Suprapubic skin (tissue), 4 donors: ENCODE data around the gene ZNF608. TPM values are rescaled to one million over a fixed set of nuclear protein-coding genes. Genes with fewer than 3 reads are reported as not detected.
A peak's percentile ranks its signal among the peaks of the same experiment; 100 is the strongest.

Experiments
- DNase-seq, 2 donors: peaks; one replicate each; pipeline ENCODE4 v3.0.0-alpha.2; 2019; ENCODE audit warnings: low spot score in 2 of 2
- H3K27ac ChIP-seq: fragments of 200-600 bp; sonication (generic); one replicate; pipeline ENCODE4 v1.5.1; 2019
- H3K27me3 ChIP-seq: fragments of 200-600 bp; sonication (generic); one replicate; pipeline ENCODE4 v1.5.1; 2019
- H3K36me3 ChIP-seq: fragments of 200-600 bp; sonication (generic); one replicate; pipeline ENCODE4 v1.5.1; 2019
- H3K4me1 ChIP-seq: fragments of 200-600 bp; sonication (generic); one replicate; pipeline ENCODE4 v1.5.1; 2019
- H3K4me3 ChIP-seq: fragments of 200-600 bp; sonication (generic); one replicate; pipeline ENCODE4 v1.5.1; 2019; ENCODE audit warnings: mild to moderate bottlenecking
- H3K9me3 ChIP-seq: fragments of 200-600 bp; sonication (generic); one replicate; pipeline ENCODE4 v1.5.1; 2019
- EP300 ChIP-seq: sonication (generic); formaldehyde crosslinking; IDR thresholded peaks from one replicate; pipeline ENCODE4 v1.6.1; 2017; ENCODE audit warnings: antibody characterized with exemption
- POLR2A ChIP-seq, 2 donors: fragments of 450-650 bp; IDR thresholded peaks; one replicate each; pipeline ENCODE4 v1.6.1; 2017; ENCODE audit warnings: antibody characterized with exemption in 2 of 2, mild to moderate bottlenecking in 2 of 2, moderate library complexity in 2 of 2
- POLR2AphosphoS5 ChIP-seq, 3 donors: sonication (generic); formaldehyde crosslinking; IDR thresholded peaks; one replicate each; pipeline ENCODE4 v1.6.1; 2017; ENCODE audit warnings: antibody characterized with exemption in 3 of 3
- WGBS: methylation state at CpG from one replicate; pipeline ENCODE4 v1.1.5; 2018; 5-methylcytosine and 5-hydroxymethylcytosine counted together
- total RNA-seq, 4 donors: library from RNA; depleted of rRNA; stranded (reverse); fragments of >200 nt; gene quantifications; one replicate each; pipeline ENCODE4 v1.1.0, GENCODE V29; 2016
- TF ChIP-seq, protein P1 (sequence below), 2 donors: fragments of 200-600 bp in 1 of 2; fragments of 450-650 bp in 1 of 2; sonication (generic) in 1 of 2; IDR thresholded peaks; one replicate each; pipeline ENCODE4 v1.5.1; 2016 to 2019; ENCODE audit warnings: antibody characterized with exemption in 2 of 2, mild to moderate bottlenecking in 1 of 2, moderate library complexity in 1 of 2

The ZNF608 gene
- total RNA-seq, 4 donors from 2014 or later, result 3.9 to 11.9 (median 9.1) TPM

DNA sequence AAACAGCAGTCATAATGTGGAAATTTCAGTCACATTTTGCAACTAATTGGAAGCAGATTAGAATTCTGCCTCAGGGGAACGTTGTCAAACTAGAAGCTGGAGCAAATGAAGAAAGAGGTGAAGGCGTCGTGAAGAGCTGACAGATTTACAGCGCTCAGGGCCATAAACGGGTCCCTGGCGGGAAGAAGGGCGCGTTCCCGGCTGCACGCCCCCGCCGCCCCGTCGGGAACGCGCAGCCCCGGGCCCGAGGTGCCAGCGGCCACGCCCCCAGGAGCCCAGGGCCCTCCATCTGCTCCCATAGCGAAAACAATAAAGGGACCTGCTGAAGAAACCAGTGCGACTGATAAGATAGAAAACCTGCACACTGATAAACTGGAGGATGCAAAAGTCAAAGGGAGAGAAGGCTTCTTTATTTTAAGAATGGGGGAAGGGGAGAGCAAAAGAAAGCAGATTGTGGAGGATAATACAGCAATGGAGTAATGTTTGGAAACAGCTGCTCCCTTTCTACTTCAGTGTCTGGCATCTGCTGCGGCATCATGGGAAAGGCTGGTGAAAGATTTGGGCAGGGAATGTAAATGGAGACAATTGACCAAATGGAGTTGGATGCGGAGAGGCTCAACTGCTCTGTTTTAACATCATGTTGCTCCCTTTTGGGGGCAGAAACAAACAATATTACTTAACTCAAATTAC lies 11.1 kb downstream of the ZNF608 start:
- Histone ChIP-seq H3K27ac (peak overlapping the region; percentile 30), H3K4me1 (peaks cover 39% of the 10 kb centered on the region), H3K9me3 (no peaks in the 10 kb centered on the region), H3K27me3 (peaks cover 5% of the 10 kb centered on the region), H3K4me3 (peak overlapping the region; percentile 43), H3K36me3 (no peaks in the 10 kb centered on the region)
- 10% methylated on average over 24 of the region's 24 CpGs for WGBS
- no peak for DNase-seq
- TF ChIP-seq POLR2AphosphoS5 (IDR thresholded peaks at IDR 0.05), result peak in 1 of 3 donors; percentile 80
- TF ChIP-seq POLR2A (IDR thresholded peaks at IDR 0.05), result no peak

DNA sequence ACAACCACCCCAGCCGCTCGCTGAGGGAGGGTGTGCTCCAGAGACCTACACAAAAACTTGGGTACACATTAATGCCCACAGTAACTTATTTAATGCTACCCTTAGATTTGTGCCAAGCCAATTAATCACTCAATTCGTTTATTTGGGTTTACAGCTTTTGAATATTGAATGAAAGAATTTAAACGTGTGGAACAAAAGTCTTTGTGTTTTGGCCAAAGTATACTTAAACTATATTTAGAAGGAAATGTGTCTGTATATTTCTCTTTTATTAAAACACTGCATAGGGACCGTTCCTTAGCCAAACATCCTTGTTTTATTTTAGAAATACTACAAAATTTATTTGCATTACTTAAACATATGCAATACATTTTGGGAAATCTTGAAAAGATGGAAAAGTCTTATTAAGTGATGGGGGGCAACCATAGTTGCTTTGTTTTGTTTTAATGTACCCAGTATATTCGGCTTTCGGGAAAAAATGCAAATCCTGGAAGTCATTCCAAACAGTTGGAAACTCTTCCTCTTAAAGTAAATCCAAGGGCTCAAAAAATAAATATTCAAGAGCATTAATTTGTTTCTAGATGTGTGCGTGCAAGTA lies 11.8 kb downstream of the ZNF608 start:
- H3K27me3 ChIP-seq, result peaks cover 5% of the 10 kb centered on the region
- WGBS, result 45% methylated on average over 8 of the region's 8 CpGs
- peaks cover 35% of the 10 kb centered on the region for H3K4me1 ChIP-seq
- peak overlapping the region; percentile 43 for H3K4me3 ChIP-seq
- H3K9me3 ChIP-seq, result no peaks in the 10 kb centered on the region
- TF ChIP-seq EP300, result no peak
- TF ChIP-seq, protein P1, sequence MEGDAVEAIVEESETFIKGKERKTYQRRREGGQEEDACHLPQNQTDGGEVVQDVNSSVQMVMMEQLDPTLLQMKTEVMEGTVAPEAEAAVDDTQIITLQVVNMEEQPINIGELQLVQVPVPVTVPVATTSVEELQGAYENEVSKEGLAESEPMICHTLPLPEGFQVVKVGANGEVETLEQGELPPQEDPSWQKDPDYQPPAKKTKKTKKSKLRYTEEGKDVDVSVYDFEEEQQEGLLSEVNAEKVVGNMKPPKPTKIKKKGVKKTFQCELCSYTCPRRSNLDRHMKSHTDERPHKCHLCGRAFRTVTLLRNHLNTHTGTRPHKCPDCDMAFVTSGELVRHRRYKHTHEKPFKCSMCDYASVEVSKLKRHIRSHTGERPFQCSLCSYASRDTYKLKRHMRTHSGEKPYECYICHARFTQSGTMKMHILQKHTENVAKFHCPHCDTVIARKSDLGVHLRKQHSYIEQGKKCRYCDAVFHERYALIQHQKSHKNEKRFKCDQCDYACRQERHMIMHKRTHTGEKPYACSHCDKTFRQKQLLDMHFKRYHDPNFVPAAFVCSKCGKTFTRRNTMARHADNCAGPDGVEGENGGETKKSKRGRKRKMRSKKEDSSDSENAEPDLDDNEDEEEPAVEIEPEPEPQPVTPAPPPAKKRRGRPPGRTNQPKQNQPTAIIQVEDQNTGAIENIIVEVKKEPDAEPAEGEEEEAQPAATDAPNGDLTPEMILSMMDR (IDR thresholded peaks at IDR 0.05), result no peak
- TF ChIP-seq POLR2AphosphoS5 (IDR thresholded peaks at IDR 0.05), result no peak
- TF ChIP-seq POLR2A (IDR thresholded peaks at IDR 0.05), result no peak
- no peak overlapping the region for H3K27ac ChIP-seq
- no peak for DNase-seq
- no peaks in the 10 kb centered on the region for H3K36me3 ChIP-seq

DNA sequence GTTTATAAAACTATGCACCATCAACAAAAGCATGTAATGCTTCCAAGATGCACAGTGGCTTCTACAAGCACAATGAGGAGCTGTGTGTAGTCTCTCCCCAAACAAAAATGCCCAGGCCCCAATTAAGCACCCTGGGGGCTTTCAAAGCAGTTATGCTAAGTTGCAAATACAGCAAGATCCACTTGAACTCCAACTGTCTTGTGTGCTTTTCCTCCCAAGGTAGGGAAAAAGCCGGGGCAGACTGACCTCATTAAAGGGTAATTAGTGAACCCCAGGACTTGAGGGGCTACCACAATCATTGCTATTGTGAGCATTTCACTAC lies 13.1 kb downstream of the ZNF608 start:
- TF ChIP-seq, protein P1 (IDR thresholded peaks at IDR 0.05), result no peak
- no peak for TF ChIP-seq EP300
- TF ChIP-seq POLR2AphosphoS5 (IDR thresholded peaks at IDR 0.05), result no peak
- Histone ChIP-seq H3K27ac (no peak overlapping the region), H3K36me3 (no peaks in the 10 kb centered on the region), H3K27me3 (peaks cover 5% of the 10 kb centered on the region), H3K4me1 (peaks cover 22% of the 10 kb centered on the region), H3K4me3 (no peak overlapping the region), H3K9me3 (no peaks in the 10 kb centered on the region)
- no peak for DNase-seq
- 64% methylated on average over 1 of the region's 1 CpG for WGBS

DNA sequence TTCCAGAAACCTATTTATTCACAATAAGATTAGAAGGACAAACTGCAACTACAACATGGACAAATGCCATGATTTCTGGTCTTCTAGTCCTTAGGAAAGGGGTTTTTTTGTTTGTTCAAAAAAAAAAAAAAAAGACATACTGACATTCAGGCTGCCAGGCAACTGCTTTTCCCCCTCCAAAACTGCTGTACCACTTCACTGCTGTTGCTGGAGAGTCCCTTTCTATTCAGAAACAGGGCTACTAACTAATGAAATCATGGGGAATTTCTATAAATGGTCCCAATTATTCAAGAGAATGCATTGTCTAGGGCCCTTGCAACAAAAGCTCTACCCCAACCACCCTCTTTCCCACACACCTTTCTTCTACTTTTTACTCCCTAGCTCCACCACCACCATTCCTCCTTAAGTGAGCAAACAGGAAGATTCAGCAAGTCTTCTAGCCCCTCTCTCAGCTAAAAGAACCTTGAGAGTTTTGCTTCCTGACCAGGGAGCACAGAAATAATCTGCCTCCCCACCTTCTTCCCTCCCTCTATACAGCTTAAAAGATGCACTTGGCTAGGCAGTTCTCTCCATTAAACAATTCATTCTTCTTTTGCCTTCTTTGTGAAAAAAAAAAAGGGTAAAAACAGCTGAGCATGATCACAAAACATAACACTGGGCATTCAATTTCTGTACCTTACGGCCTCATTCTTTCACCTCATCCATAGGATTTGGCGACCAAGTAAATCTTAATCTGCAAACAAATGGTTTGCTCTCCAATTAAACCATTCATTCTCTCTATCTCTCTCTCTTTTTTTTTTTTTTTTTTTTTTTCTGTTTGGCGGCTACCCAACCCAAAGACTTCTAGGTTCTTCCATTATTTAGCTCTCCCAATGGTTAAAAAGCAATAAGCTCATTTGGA lies 13.8 kb downstream of the ZNF608 start:
- no peak for DNase-seq
- H3K27ac ChIP-seq, result no peak overlapping the region
- TF ChIP-seq POLR2AphosphoS5 (IDR thresholded peaks at IDR 0.05) (no peak), POLR2A (IDR thresholded peaks at IDR 0.05) (no peak), EP300 (no peak)
- TF ChIP-seq, protein P1 (IDR thresholded peaks at IDR 0.05), result no peak
- H3K4me3 ChIP-seq, result no peak overlapping the region
- H3K9me3 ChIP-seq, result no peaks in the 10 kb centered on the region
- peaks cover 20% of the 10 kb centered on the region for H3K4me1 ChIP-seq
- H3K36me3 ChIP-seq, result no peaks in the 10 kb centered on the region
- peaks cover 5% of the 10 kb centered on the region for H3K27me3 ChIP-seq
- 93% methylated on average over 3 of the region's 3 CpGs for WGBS

DNA sequence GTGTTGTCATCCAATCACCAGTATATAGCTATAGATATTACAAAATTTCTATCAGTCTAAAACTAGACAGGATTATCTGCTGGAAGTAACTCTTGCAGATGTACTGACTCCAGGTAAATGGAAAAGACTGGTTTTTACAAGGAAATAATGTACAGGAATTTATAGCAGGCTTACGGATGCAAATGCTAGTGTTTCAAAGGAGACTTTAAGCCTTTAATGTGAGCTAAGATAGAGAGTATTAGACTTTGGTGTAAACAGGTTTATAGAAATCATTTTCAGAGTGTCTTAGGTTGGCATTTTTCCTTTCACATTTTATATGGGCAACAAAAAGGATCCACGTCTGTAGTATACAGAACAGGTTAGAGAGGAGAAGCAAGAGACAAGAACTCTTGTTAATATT lies 16.1 kb downstream of the ZNF608 start:
- H3K4me1 ChIP-seq, result peaks cover 9% of the 10 kb centered on the region
- no peak overlapping the region for H3K27ac ChIP-seq
- H3K27me3 ChIP-seq, result peaks cover 5% of the 10 kb centered on the region
- H3K9me3 ChIP-seq, result no peaks in the 10 kb centered on the region
- 87% methylated on average over 2 of the region's 2 CpGs for WGBS
- TF ChIP-seq EP300 (no peak), POLR2AphosphoS5 (IDR thresholded peaks at IDR 0.05) (no peak), POLR2A (IDR thresholded peaks at IDR 0.05) (no peak)
- TF ChIP-seq, protein P1 (IDR thresholded peaks at IDR 0.05), result no peak
- H3K36me3 ChIP-seq, result no peaks in the 10 kb centered on the region
- H3K4me3 ChIP-seq, result no peak overlapping the region
- DNase-seq, result no peak
